ENCODE data around the gene TMEM145. TPM values are rescaled to one million over a fixed set of nuclear protein-coding genes. Genes with fewer than 3 reads are reported as not detected.

The TMEM145 gene
- total RNA-seq: not detected in 2 replicates

GRCh38 chr19:42313096-42313839, at the start of gene TMEM145:
TMEM145 (plus strand) TSS chr19:42313309; CDS start chr19:42313377, 68 bp downstream.

DNA sequence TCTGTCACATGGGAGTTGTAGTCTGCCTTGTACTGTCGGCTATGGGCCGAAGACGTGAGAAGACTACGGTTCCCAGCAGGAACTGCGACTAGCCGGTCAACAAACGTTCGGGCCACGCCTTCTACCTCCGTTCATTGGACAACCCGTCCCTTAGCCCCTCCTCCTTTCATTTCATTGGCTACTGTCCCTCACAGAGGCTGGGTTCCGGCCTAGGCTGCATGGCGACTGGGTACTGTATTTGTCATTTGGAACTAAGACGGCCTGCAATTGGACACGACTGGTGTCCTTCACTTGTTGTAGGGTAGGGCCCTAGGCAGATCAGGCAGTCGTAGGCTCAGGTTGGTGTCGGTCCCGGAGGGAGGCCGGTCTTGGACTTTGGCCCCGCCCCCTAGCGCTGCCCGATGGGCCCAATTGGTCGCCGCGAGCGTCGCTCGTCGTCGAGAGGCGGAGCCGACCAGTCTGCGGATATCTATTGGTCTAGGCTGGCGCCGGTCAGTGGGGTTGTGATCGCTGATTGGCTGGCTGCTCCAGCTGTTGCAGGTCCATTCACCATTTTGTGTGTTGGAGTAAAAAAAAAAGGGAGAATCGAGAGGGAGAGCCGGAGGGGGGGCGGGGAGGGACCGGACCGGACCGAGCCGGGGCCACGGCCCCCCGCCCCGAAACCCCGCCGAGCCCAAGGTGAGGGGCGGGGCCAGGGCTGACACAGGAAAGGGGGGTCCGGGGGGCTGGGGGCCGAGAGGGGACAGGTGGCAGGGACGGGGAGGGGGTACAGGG, 44.2 kb upstream of the TMEM145 start, which contains the start of gene CIC:
TSS of gene CIC (plus strand) at position 549 of the 774 bp plus-strand sequence. CDS start 2,532 bp downstream, outside the sequence.

GRCh38 chr19:42301646-42302203, 11.4 kb upstream of the TMEM145 start, which contains the start of gene PRR19:
PRR19 (plus strand) TSS chr19:42302132; CDS start chr19:42309585, 7,453 bp downstream.

GRCh38 chr19:42325308-42325895, 12.3 kb downstream of the TMEM145 start, which contains the start of gene MEGF8:
MEGF8 (plus strand) TSS chr19:42325635; CDS start chr19:42326244, 609 bp downstream.

Other genes with a start within 250 kb of the TMEM145 start
- gene GRIK5, start 243.1 kb upstream of the TMEM145 start, total RNA-seq: not detected in 2 replicates
- gene ZNF574, start 237.1 kb upstream of the TMEM145 start, total RNA-seq: 5.4 and 7.1 TPM in 2 replicates
- gene POU2F2, start 180.9 kb upstream of the TMEM145 start, total RNA-seq: under 0.01 TPM in 2 replicates
- 13.2 and 13.7 TPM in 2 replicates for gene DEDD2, start 95.6 kb upstream of the TMEM145 start, total RNA-seq
- 5.7 and 8.4 TPM in 2 replicates for gene ZNF526, start 93.0 kb upstream of the TMEM145 start, total RNA-seq
- gene GSK3A, start 70.7 kb upstream of the TMEM145 start, total RNA-seq: 5.3 and 7.7 TPM in 2 replicates
- gene ERF, start 58.2 kb upstream of the TMEM145 start, total RNA-seq: 8.1 and 13.7 TPM in 2 replicates
- 7.1 and 13.9 TPM in 2 replicates for gene CIC, start 44.1 kb upstream of the TMEM145 start, total RNA-seq
- gene PRR19, start 11.2 kb upstream of the TMEM145 start, total RNA-seq: 0.09 and 0.14 TPM in 2 replicates
- gene PAFAH1B3, start 10.7 kb upstream of the TMEM145 start, total RNA-seq: 10.8 and 16.1 TPM in 2 replicates
- gene MEGF8, start 12.3 kb downstream of the TMEM145 start, total RNA-seq: 17.4 and 27.0 TPM in 2 replicates
- gene CNFN, start 77.0 kb downstream of the TMEM145 start, total RNA-seq: not detected in 2 replicates
- 2.4 and 3.0 TPM in 2 replicates for gene LIPE, start 114.1 kb downstream of the TMEM145 start, total RNA-seq
- not detected in 2 replicates for gene CXCL17, start 129.6 kb downstream of the TMEM145 start, total RNA-seq
- gene CEACAM1, start 215.2 kb downstream of the TMEM145 start, total RNA-seq: not detected in 2 replicates

Measured in smooth muscle cell of bladder (primary cell).